GM12872 (cell line): Measurements from ENCODE around the gene PTCH2.

Experiments
- TF ChIP-seq, protein P1 (sequence below): IDR thresholded peaks from 3 replicates; pipeline ENCODE4 v1.5.1; 2011; ENCODE audit warnings: low read depth, mild to moderate bottlenecking, low read length, moderate library complexity; ENCODE audit not compliant: insufficient read depth

PTCH2 gene

DNA sequence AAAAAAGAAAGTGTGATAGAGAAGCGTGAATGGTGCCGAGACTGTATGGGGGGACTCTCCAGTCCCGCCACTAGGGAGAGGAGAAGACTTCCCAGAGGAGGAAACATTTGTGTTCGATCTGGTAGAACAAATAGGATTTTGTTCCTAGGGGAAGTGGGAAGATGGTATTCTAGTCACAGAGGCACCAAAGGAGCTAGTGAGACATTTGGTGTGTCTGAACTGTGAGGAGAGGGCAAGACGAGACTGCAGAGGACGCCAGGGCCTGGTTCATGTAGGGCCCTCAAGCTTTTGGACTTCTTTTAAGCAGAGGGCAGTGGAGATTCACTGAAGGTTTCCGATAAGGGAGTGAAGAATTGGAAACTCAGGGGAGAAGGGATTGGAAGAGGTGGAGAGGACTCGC lies 31.8 kb downstream of the PTCH2 start:
- TF ChIP-seq, protein P1, sequence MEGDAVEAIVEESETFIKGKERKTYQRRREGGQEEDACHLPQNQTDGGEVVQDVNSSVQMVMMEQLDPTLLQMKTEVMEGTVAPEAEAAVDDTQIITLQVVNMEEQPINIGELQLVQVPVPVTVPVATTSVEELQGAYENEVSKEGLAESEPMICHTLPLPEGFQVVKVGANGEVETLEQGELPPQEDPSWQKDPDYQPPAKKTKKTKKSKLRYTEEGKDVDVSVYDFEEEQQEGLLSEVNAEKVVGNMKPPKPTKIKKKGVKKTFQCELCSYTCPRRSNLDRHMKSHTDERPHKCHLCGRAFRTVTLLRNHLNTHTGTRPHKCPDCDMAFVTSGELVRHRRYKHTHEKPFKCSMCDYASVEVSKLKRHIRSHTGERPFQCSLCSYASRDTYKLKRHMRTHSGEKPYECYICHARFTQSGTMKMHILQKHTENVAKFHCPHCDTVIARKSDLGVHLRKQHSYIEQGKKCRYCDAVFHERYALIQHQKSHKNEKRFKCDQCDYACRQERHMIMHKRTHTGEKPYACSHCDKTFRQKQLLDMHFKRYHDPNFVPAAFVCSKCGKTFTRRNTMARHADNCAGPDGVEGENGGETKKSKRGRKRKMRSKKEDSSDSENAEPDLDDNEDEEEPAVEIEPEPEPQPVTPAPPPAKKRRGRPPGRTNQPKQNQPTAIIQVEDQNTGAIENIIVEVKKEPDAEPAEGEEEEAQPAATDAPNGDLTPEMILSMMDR = no peak

GRCh38 chr1:44810101-44810761 lies 32.8 kb downstream of the PTCH2 start:
- TF ChIP-seq, protein P1 = no peak

GRCh38 chr1:44808938-44809917 lies 33.8 kb downstream of the PTCH2 start:
- TF ChIP-seq, protein P1 = no peak

GRCh38 chr1:44808063-44808937 lies 34.8 kb downstream of the PTCH2 start, which contains the start of gene BTBD19:
Gene BTBD19, plus strand, starts transcription at chr1:44808523. Its CDS starts 298 bp downstream, at chr1:44808821.
- TF ChIP-seq, protein P1 = no peak

DNA sequence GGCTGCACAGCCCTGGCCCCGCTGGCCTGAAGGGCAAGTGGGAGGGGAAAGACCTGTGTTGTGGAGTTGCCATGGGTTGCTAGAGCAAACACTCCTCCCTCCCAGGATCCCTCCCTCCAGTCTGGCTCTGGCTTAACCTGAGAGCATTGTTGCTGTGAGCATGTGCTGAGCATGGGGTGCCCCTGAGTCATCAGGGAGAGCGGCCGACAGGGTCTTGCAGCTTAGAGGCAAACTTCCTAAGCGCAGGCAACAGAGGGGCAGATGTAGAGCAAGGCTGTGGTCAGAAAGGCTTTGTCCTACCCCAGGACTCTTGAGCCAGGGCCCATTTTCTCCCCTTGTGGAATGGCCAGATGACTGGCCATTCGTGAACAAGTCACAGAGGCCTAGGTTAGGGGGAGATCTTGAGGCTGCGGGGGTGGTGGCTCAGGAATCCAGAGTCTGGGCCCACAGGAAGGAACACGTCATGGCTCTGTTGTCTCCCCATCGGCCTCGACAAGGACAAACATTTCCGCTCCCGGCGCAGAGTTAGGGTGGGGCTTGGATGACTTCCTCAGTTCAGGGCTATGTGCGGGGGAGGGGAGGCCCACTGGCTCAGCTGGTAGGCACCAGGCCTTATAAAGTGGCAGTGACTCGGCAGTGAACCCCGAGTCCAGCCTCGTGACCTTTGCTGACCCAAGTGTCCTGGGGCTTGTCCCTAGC lies 35.5 kb downstream of the PTCH2 start:
- TF ChIP-seq, protein P1 = no peak

DNA sequence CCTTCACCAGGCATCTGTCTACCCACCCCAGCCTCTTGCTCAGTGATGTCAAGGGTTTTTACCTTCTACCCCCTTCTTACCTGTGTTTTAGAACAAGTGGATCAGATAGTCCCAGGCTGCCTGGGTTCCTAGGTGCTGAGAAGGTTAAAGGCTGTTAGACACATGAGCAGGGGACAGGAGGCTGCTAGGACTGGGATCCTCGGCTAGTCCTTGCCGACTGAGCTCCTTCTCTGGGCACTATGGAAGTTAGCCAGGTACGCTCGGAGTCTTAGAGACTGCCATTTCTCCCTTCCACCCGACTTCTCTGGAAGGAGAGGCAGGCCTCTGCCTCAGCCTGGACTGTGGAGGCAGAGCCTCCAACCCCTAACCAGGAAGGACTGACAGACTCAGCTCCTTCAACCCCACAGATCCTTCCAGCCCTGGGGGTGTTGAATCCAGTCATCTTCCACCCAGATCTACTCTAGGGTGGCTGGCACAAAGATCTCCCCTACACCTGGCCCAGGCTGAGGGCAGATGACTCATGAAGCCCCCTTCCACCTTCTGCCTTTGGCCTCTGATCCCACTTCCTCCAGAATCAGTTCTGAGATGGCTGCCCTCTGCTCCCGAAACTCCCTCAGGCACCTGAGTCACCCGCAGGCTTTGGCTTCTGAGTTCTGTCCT lies 36.2 kb downstream of the PTCH2 start, which contains the start of gene DYNLT4:
Gene DYNLT4, minus strand, starts transcription at position 648 of the 660 bp plus-strand sequence. CDS start 683 bp downstream, outside the sequence.
- TF ChIP-seq, protein P1 = no peak
